HepG2 (cell line): ENCODE results near the gene TMEM247. TPM values are rescaled to one million over a fixed set of nuclear protein-coding genes. Genes with fewer than 3 reads are reported as not detected.

Experiments used
- ATAC-seq: fragments of 200-7000 bp; cut with Tn5 transposase; 3 replicates; pipeline ENCODE4 v1.9.1; 2020; ENCODE audit warnings: mild to moderate bottlenecking, moderate library complexity
- BruUV-seq: library from RNA; stranded (reverse); fragments of 400-500 nt; replicated peaks from 2 replicates; lab custom pipeline; 2021; lab: Mats Ljungman, UMichigan
- CTCF ChIA-PET: fragments of 300-600 bp; formaldehyde crosslinking; extraction: SDS; loops from one replicate; lab custom pipeline; 2021; ENCODE audit warnings: low total read pairs, inconsistent platforms, low intra/inter-chr PET ratio; lab: Yijun Ruan, JAX
- POLR2A ChIA-PET: fragments of 350-600 bp; sonication (Branson Sonifier 250); formaldehyde crosslinking; loops from one replicate; lab custom pipeline; 2020; ENCODE audit warnings: antibody characterized with exemption, inconsistent platforms; lab: Yijun Ruan, JAX
- DNase-seq: peaks from one replicate; pipeline ENCODE4 v3.0.0-alpha.2; 2015; ENCODE audit warnings: low spot score
- FAIRE-seq: peaks from 3 replicates; lab custom pipeline; 2011; peaks lifted over from hg19 to GRCh38; lab: Jason Lieb, UNC
- H2AFZ ChIP-seq: one replicate; pipeline ENCODE4 v1.6.1; 2011; ENCODE audit warnings: low read length, inconsistent platforms
- H3K27ac ChIP-seq: fragments of 300-600 bp; 3 replicates; pipeline ENCODE4 v1.8.0; 2011; ENCODE audit warnings: mixed run types, mild to moderate bottlenecking, mixed read lengths, low read length, inconsistent platforms; ENCODE audit not compliant: insufficient read depth; ENCODE audit errors: extremely low read length
- H3K27me3 ChIP-seq, 2 experiments: fragments of 200-600 bp in 1 of 2; 2 replicates in 1 of 2; 3 replicates in 1 of 2; pipeline versions ENCODE4 v1.6.0 to v1.8.0; 2011; ENCODE audit warnings: low read length in 2 of 2, mild to moderate bottlenecking in 2 of 2, moderate library complexity in 2 of 2, inconsistent platforms in 1 of 2; ENCODE audit not compliant: insufficient read depth in 2 of 2, control insufficient read depth in 1 of 2
- H3K36me3 ChIP-seq, 2 experiments: fragments of 200-600 bp in 1 of 2; replicated peaks in 1 of 2; 2 replicates in 1 of 2; 3 replicates in 1 of 2; pipeline versions ENCODE4 v1.5.1 to v1.8.0; 2011; ENCODE audit warnings: low read length in 2 of 2, inconsistent platforms in 1 of 2; ENCODE audit not compliant: insufficient read depth in 2 of 2, control insufficient read depth in 1 of 2
- H3K4me1 ChIP-seq: 2 replicates; pipeline ENCODE4 v1.5.1; 2012; ENCODE audit warnings: low read length, inconsistent platforms; ENCODE audit not compliant: insufficient read depth
- H3K4me2 ChIP-seq: 2 replicates; pipeline ENCODE4 v1.6.0; 2011; ENCODE audit warnings: low read depth, low read length, inconsistent platforms
- H3K4me3 ChIP-seq, 3 experiments: fragments of 200-600 bp in 1 of 3; sonication (generic), shearing (Covaris generic) in 1 of 3; replicated peaks in 1 of 3; 2 replicates each; pipeline ENCODE4 v1.5.1; 2011 to 2016; ENCODE audit warnings: low read length in 3 of 3, inconsistent platforms in 2 of 3, low read depth in 2 of 3, mild to moderate bottlenecking in 2 of 3, control low read depth in 1 of 3, mixed read lengths in 1 of 3; ENCODE audit not compliant: insufficient read depth in 1 of 3
- H3K79me2 ChIP-seq: one replicate; pipeline ENCODE4 v1.6.1; 2011; ENCODE audit warnings: low read length, inconsistent platforms; ENCODE audit not compliant: insufficient read depth
- H3K9ac ChIP-seq: 2 replicates; pipeline ENCODE4 v1.6.0; 2011; ENCODE audit warnings: mild to moderate bottlenecking, low read depth, low read length, inconsistent platforms; ENCODE audit not compliant: insufficient read depth
- H3K9me3 ChIP-seq: 2 replicates; pipeline ENCODE4 v1.5.1; 2012; ENCODE audit warnings: mild to moderate bottlenecking, low read length
- H4K20me1 ChIP-seq: 2 replicates; pipeline ENCODE4 v1.6.0; 2011; ENCODE audit warnings: inconsistent platforms, mild to moderate bottlenecking, low read length, moderate library complexity; ENCODE audit not compliant: insufficient read depth
- CTCF ChIP-seq: sonication (generic); formaldehyde crosslinking; IDR thresholded peaks from 2 replicates; pipeline ENCODE4 v1.5.0; 2020; ENCODE audit warnings: mild to moderate bottlenecking, missing genetic modification reagents, moderate library complexity
- DPF2 ChIP-seq: sonication (generic); formaldehyde crosslinking; IDR thresholded peaks from 2 replicates; pipeline ENCODE4 v1.4.0; 2020; ENCODE audit warnings: mild to moderate bottlenecking, low read depth, missing genetic modification reagents, borderline replicate concordance
- GPN1 ChIP-seq: sonication (generic); formaldehyde crosslinking; IDR thresholded peaks from 2 replicates; pipeline ENCODE4 v1.5.1; 2020; ENCODE audit warnings: missing genetic modification reagents, borderline replicate concordance
- SAFB2 ChIP-seq: sonication (generic); formaldehyde crosslinking; IDR thresholded peaks from 2 replicates; pipeline ENCODE4 v1.5.1; 2020; ENCODE audit warnings: missing genetic modification reagents, low read depth, mild to moderate bottlenecking, borderline replicate concordance
- ZKSCAN8 ChIP-seq: IDR thresholded peaks from 2 replicates; pipeline ENCODE4 v1.6.1; 2016; ENCODE audit warnings: borderline replicate concordance, missing genetic modification reagents, missing compliant biosample characterization
- ZNF530 ChIP-seq: sonication (generic); formaldehyde crosslinking; IDR thresholded peaks from 2 replicates; pipeline ENCODE4 v1.5.0; 2020; ENCODE audit warnings: low read depth, mild to moderate bottlenecking, missing genetic modification reagents
- ZNF644 ChIP-seq: IDR thresholded peaks from 2 replicates; pipeline ENCODE4 v1.6.1; 2016; ENCODE audit warnings: low read depth
- WGBS: methylation state at CpG from one replicate; pipeline ENCODE4 v1.1.6; 2017; ENCODE audit warnings: low lambda C conversion rate; 5-methylcytosine and 5-hydroxymethylcytosine counted together
- in situ Hi-C: cut with HindIII; loops from 2 replicates; pipeline ENCODE4 v1.10.0; 2017; ENCODE audit warnings: low pct_unique_long_range_greater_than_20kb; ENCODE audit not compliant: extremely low pct_ligation_motif_present
- intact Hi-C: fragments of 100-400 bp; cut with micrococcal nuclease; formaldehyde crosslinking; loops from one replicate; pipeline ENCODE4 v1.10.0; 2022; ENCODE audit not compliant: unreplicated experiment
- polyA plus RNA-seq, 8 experiments: library from polyadenylated mRNA; depleted of rRNA in 3 of 8; stranded (reverse) in 7 of 8; unstranded in 1 of 8; fragments of >200 nt; fragmentation: Illumina TruSeq in 4 of 8; extraction: Trizol in 4 of 8; gene quantifications; 2 replicates each; pipeline versions ENCODE4 v1.2.1 to v1.2.3, GENCODE V29; 2011 to 2016; ENCODE audit warnings: low read depth in 4 of 8, missing spikeins in 1 of 8, mixed read lengths in 1 of 8; ENCODE audit not compliant: insufficient read depth in 1 of 8
- total RNA-seq, 5 experiments: library from RNA; depleted of rRNA; stranded (reverse); fragments of >200 nt; fragmentation: Illumina TruSeq; extraction: Trizol; gene quantifications; 2 replicates each; pipeline ENCODE4 v1.2.3, GENCODE V29; 2016; ENCODE audit warnings: low read depth in 1 of 5
- TF ChIP-seq, protein P1 (sequence below): sonication (generic); formaldehyde crosslinking; IDR thresholded peaks from 2 replicates; pipeline ENCODE4 v1.4.0; 2020; ENCODE audit warnings: mild to moderate bottlenecking, missing genetic modification reagents
- TF ChIP-seq, protein P2 (sequence below): sonication (generic); formaldehyde crosslinking; IDR thresholded peaks from 2 replicates; pipeline ENCODE4 v1.4.0; 2020; ENCODE audit warnings: missing genetic modification reagents, low read depth, mild to moderate bottlenecking, borderline replicate concordance

TMEM247 gene
- total and polyA plus RNA-seq, 2 of the 13 experiments (the other 11 are each of a cell fraction or from before 2014, with no cell fraction given): not detected

DNA sequence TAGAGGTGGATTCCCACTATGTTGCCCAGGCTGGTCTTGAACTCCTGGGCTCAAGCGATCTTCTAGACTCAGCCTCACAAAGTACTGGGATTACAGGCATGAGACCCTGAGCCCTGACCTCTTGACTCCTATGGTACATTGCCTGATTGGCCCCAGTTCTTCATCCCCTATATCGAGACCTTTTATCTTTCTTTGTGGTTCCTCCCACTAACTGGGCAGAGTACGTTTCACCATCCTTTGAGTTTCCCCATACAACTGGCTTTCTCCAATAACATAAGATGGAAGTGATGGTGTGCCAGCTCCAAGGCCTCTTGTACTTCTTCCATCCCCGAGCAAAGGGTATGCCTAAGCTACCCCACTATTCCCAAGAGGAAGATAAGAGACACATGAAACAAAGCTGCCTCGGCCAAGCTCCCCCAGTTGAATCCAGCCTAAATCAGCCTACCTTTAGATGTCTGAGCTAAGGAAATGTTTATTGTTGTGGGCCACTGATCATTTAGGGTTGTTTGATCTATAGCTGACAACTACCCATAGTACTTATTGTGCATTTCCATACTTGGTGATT is 8.3 kb upstream of the TMEM247 start:
- BruUV-seq: no TSS peak
- no peak for ATAC-seq

More for the DNA sequence above, 8.3 kb upstream of the TMEM247 start:
- ChIA-PET POLR2A (no interaction called here), CTCF (no interaction called here)
- in situ Hi-C loops: no loop called here
- H3K4me3 ChIP-seq: no peak overlapping the region
- H3K27me3 ChIP-seq: peaks cover 2 to 9% of the 10 kb centered on the region in 2 experiments; a peak in 2 of 5 replicates
- no peak overlapping the region for H3K4me2 ChIP-seq
- WGBS: 43% methylated on average over 5 of the region's 5 CpGs
- no peaks in the 10 kb centered on the region for H3K79me2 ChIP-seq
- TF ChIP-seq ZNF530 (CRISPR knock-in tag) (no peak), GPN1 (CRISPR knock-in tag) (no peak), DPF2 (CRISPR knock-in tag) (no peak), ZKSCAN8 (CRISPR knock-in tag) (no peak), SAFB2 (CRISPR knock-in tag) (no peak), CTCF (CRISPR knock-in tag) (no peak), ZNF644 (CRISPR knock-in tag) (no peak)
- TF ChIP-seq, protein P1, sequence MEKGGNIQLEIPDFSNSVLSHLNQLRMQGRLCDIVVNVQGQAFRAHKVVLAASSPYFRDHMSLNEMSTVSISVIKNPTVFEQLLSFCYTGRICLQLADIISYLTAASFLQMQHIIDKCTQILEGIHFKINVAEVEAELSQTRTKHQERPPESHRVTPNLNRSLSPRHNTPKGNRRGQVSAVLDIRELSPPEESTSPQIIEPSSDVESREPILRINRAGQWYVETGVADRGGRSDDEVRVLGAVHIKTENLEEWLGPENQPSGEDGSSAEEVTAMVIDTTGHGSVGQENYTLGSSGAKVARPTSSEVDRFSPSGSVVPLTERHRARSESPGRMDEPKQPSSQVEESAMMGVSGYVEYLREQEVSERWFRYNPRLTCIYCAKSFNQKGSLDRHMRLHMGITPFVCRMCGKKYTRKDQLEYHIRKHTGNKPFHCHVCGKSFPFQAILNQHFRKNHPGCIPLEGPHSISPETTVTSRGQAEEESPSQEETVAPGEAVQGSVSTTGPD (CRISPR knock-in tag): no peak
- TF ChIP-seq, protein P2, sequence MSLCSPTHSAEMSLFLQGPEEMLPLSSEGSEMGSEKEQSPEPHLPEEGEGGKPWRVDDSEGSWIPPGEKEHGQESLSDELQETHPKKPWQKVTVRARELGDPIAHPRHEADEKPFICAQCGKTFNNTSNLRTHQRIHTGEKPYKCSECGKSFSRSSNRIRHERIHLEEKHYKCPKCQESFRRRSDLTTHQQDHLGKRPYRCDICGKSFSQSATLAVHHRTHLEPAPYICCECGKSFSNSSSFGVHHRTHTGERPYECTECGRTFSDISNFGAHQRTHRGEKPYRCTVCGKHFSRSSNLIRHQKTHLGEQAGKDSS (CRISPR knock-in tag): no peak
- H2AFZ ChIP-seq: no peak overlapping the region
- no peak overlapping the region for H3K27ac ChIP-seq
- FAIRE-seq (no peak), DNase-seq (no peak)
- H3K36me3 ChIP-seq: no peaks in the 10 kb centered on the region
- intact Hi-C loops: no loop called here
- no peak overlapping the region for H3K9ac ChIP-seq
- no peaks in the 10 kb centered on the region for H3K9me3 ChIP-seq
- no peaks in the 10 kb centered on the region for H3K4me1 ChIP-seq
- no peaks in the 10 kb centered on the region for H4K20me1 ChIP-seq
